Pancreas (tissue), 10 donors: ENCODE data around the gene PCDH1. TPM values are rescaled to one million over a fixed set of nuclear protein-coding genes. Genes with fewer than 3 reads are reported as not detected.
A peak's percentile ranks its signal among the peaks of the same experiment; 100 is the strongest.

Experiments used
- ATAC-seq, 4 donors: fragments of 200-7000 bp; cut with Tn5 transposase; one replicate each; pipeline versions ENCODE4 v1.8.0 to v1.9.1; 2020; ENCODE audit warnings: mild to moderate bottlenecking in 4 of 4, moderate library complexity in 4 of 4
- DNase-seq, 6 donors: peaks; one replicate each; pipeline ENCODE4 v3.0.0-alpha.2; 2020
- FAIRE-seq: peaks from 2 replicates; lab custom pipeline; 2012; peaks lifted over from hg19 to GRCh38; lab: Jason Lieb, UNC
- H3K27ac ChIP-seq, 4 donors: fragments of 200-600 bp; sonication (generic); 1 replicate in 3 of 4; 2 replicates in 1 of 4; pipeline versions ENCODE4 v1.5.0 to v1.8.0; 2020
- H3K27me3 ChIP-seq, 4 donors: fragments of 200-600 bp; one replicate each; pipeline ENCODE4 v1.8.0; 2021
- H3K36me3 ChIP-seq, 3 donors: fragments of 200-600 bp; sonication (generic) in 1 of 3; one replicate each; pipeline versions ENCODE4 v1.5.0 to v1.8.0; 2020 to 2021
- H3K4me1 ChIP-seq, 3 donors: fragments of 200-600 bp; one replicate each; pipeline ENCODE4 v1.8.0; 2021
- H3K4me3 ChIP-seq, 4 donors: fragments of 200-600 bp; sonication (generic) in 2 of 4; one replicate each; pipeline versions ENCODE4 v1.5.0 to v1.8.0; 2020 to 2021
- H3K9me3 ChIP-seq, 4 donors: fragments of 200-600 bp; one replicate each; pipeline ENCODE4 v1.8.0; 2021
- WGBS, 2 donors: extraction: QIAGEN DNeasy Blood & Tissue Kit; methylation state at CpG; one replicate each; pipeline ENCODE4 v1.1.7; 2013; 5-methylcytosine and 5-hydroxymethylcytosine counted together
- intact Hi-C, 3 donors: fragments of 100-400 bp; cut with DNase I; formaldehyde crosslinking; loops; one replicate each; pipeline versions ENCODE4 v1.11.1 to v1.14.2; 2022
- polyA plus RNA-seq, 2 donors: library from polyadenylated mRNA; stranded (reverse); fragments of 200-250 nt; gene quantifications; one replicate each; pipeline ENCODE4 v1.2.3, GENCODE V29; 2013
- total RNA-seq, 6 donors: library from RNA; stranded (reverse); fragmentation: NEBNext Ultra II Directional in 4 of 6; extraction: Animal tissue kit (Norgen Biotek cat#: 25700) in 4 of 6; gene quantifications; one replicate each; pipeline versions ENCODE4 v1.2.1 to v1.2.4, GENCODE V29; 2021 to 2023
- TF ChIP-seq, protein P1 (sequence below), 4 donors: fragments of 200-600 bp; sonication (generic) in 3 of 4; IDR thresholded peaks; one replicate each; pipeline versions ENCODE4 v1.5.0 to v1.8.0; 2021; ENCODE audit warnings: antibody characterized with exemption in 4 of 4
- donor health status: healthy with polysubstance abuse.
- donor health status: DM: no; HTN: no; CAD: no; lungs with moderate emphysema.
- donor health status: DM: no; HTN: no; CAD: no.
- donor health status: control.
- donor health status: control.
- donor health status: Bipolar disorder and iron deficiency.
- donor health status: DM: yes; HTN: yes; CAD: no.
- donor health status: DM: no; HTN: no; CAD: no.
- donor health status: DM: no; HTN: no; CAD: no.
- donor health status: DM: yes; HTN: yes; CAD: no.

PCDH1 gene
- total and polyA plus RNA-seq, 8 donors, result 6.8 to 30.7 (median 13.4) TPM

DNA sequence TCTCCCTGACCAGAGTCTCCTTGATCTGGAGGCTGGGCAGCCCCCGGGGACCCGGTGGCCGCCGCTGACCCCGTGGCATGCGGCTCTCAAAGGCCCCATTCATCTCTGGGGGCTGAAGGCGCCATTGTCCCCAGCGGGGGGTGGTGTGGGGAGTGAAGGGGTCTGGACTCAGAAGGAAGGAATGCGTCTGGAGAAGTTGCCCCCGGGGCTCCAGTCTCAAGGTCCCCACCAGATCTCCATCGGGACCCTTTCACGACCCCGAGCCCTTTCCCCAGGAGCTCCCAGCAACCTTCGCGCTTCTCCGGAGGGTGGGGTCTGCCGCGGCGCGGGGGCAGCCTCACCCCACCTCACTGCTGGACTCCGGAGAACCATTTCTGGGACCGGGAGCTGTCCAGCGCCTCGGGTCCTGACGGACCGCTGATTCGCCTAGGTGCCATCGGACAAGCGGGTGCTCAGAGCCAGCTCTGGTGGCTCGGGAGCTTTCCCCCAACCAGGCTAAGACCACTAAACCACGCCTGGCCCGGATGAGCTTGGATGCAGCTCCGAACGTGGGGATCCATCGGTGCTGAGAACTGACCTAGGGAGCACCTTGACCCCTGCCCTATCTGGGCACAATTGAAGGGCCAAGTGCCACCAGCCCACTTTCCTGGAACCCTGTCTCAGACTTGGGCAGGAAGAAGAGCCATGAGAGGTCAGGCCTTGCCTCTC is 5.1 kb upstream of the PCDH1 start:
- H3K4me1 ChIP-seq, result no peaks in the 10 kb centered on the region
- no peaks in the 10 kb centered on the region for H3K9me3 ChIP-seq
- no peak overlapping the region for H3K27ac ChIP-seq
- WGBS, 2 donors, result 2 to 3% methylated on average over 34 to 35 of the region's 35 CpGs
- FAIRE-seq (no peak), DNase-seq (peak in 3 of 6 donors; percentile 44 to 80 (median 70)), ATAC-seq (peak in 1 of 4 donors; percentile 16)
- TF ChIP-seq, protein P1, sequence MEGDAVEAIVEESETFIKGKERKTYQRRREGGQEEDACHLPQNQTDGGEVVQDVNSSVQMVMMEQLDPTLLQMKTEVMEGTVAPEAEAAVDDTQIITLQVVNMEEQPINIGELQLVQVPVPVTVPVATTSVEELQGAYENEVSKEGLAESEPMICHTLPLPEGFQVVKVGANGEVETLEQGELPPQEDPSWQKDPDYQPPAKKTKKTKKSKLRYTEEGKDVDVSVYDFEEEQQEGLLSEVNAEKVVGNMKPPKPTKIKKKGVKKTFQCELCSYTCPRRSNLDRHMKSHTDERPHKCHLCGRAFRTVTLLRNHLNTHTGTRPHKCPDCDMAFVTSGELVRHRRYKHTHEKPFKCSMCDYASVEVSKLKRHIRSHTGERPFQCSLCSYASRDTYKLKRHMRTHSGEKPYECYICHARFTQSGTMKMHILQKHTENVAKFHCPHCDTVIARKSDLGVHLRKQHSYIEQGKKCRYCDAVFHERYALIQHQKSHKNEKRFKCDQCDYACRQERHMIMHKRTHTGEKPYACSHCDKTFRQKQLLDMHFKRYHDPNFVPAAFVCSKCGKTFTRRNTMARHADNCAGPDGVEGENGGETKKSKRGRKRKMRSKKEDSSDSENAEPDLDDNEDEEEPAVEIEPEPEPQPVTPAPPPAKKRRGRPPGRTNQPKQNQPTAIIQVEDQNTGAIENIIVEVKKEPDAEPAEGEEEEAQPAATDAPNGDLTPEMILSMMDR (IDR thresholded peaks at IDR 0.05), result no peak
- no peak overlapping the region for H3K4me3 ChIP-seq
- peaks cover 0 to 11% (median 3%) of the 10 kb centered on the region in 4 donors for H3K27me3 ChIP-seq
- H3K36me3 ChIP-seq, result no peaks in the 10 kb centered on the region
- intact Hi-C loops, result loop anchor here in 2 of 3 donors (5.0 to 10.0 kb wide), 3 partner anchors 61 to 176 kb away; partner anchors contain the start of gene PCDH12 (in 1 of the 2)

DNA sequence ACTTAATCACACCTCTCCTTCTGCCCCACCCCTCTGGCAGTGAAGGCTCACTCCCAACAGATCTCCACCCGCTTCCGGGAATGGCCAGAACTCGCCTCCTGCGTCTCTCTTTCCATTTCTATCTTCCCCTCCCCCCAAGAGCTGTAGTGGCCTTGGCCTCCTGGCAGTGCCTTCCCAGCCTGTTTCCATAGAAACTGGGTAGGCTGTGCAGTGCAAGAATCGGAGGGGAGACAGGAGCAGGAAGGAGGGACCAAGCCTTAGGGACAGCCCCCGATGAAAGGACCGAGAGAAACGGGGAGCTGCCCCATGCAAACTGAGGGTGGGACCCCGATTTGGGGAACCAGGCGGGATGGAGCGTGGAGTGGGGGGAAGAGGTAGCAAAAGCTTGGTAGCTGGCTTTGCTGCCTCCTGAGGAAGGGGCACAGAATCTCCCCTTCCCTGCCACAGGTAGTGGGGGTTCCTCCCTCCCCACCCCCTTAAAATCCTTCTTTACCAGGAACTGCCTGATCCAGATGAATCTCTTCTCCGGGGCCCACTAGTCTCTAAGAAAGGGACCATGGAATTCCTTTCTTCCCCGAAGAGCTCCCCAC is 4.5 kb upstream of the PCDH1 start:
- no peaks in the 10 kb centered on the region for H3K4me1 ChIP-seq
- ATAC-seq (no peak), FAIRE-seq (no peak), DNase-seq (no peak)
- 7 to 9% methylated on average over 13 of the region's 13 CpGs for WGBS, 2 donors
- H3K36me3 ChIP-seq, result no peaks in the 10 kb centered on the region
- H3K4me3 ChIP-seq, result no peak overlapping the region
- H3K9me3 ChIP-seq, result no peaks in the 10 kb centered on the region
- TF ChIP-seq, protein P1 (IDR thresholded peaks at IDR 0.05), result no peak
- intact Hi-C loops, result loop anchor here in 2 of 3 donors (5.0 to 10.0 kb wide), 3 partner anchors 62 to 175 kb away; partner anchors contain the start of gene PCDH12 (in 1 of the 2)
- H3K27ac ChIP-seq, result no peak overlapping the region
- H3K27me3 ChIP-seq, result peaks cover 0 to 11% (median 3%) of the 10 kb centered on the region in 4 donors

DNA sequence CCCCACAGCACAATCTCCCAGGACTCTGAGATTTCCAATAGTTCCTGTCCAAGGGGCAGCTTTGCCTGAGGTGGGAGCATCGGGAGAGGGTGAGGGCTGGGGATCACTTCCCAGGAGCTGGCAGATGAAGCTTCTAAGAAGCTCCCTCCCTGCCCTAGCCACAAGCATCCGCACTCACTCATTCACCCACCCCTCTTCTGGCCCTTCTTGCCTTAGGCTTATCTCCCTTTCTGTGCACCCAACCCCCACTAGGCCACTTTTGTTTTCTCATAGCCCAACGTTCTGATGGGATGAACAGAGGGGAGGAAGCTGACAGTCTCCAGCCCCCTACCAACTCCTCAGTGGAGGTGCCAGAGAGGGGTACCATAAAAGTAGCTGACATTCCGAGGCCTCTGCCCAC is 3.7 kb upstream of the PCDH1 start:
- intact Hi-C loops, result loop anchor here in 2 of 3 donors (5.0 to 10.0 kb wide), 3 partner anchors 63 to 175 kb away; partner anchors contain the start of gene PCDH12 (in 1 of the 2)
- Histone ChIP-seq H3K4me3 (no peak overlapping the region), H3K27me3 (peaks cover 0 to 11% (median 3%) of the 10 kb centered on the region in 4 donors), H3K9me3 (no peaks in the 10 kb centered on the region), H3K27ac (no peak overlapping the region), H3K4me1 (no peaks in the 10 kb centered on the region), H3K36me3 (no peaks in the 10 kb centered on the region)
- no peak for DNase-seq
- ATAC-seq, result no peak
- 21 to 30% methylated on average over 4 of the region's 4 CpGs for WGBS, 2 donors
- FAIRE-seq, result no peak
- TF ChIP-seq, protein P1 (IDR thresholded peaks at IDR 0.05), result no peak

DNA sequence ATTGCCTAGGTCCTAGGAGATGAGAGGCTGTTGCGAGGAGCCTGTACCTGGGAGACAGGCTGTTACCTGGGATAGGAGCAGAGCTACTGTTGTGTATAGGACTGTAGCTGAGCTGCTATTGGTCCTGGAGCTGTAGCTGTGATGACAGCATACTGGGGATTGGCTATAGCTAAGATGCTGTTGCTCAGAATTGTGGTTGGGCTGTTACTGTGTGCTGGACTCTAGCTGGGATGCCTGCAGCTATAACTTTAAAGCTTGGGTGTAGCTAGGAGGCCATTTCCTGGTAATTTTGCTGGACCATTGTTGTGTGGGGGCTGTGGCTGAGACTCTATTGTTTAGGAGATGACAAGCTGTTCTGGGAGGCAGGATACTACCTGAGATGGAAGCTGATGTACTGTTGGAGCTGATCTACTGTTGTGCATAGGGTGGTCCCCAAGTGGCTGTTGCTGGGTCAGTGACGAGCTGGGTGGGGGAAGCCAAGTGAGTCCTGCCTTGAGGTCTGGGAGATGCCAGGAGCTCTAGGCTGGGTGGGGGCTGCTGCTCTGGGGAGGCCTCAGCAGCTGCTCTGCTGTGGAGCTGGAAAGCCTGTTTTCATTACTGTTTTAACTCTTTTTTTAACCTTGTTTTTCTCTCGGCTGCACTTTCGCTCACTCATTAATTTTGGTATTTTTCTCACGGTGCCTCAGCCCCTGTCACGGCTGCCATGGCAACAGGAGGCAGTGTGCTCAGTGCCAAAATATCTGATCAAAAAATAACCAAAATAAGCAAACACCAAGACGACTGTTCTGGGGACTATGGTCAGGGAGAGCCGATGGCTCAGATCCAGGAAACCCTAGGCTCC is 3.0 kb upstream of the PCDH1 start:
- no peak for FAIRE-seq

More for the DNA sequence above, 3.0 kb upstream of the PCDH1 start:
- no peaks in the 10 kb centered on the region for H3K4me1 ChIP-seq
- TF ChIP-seq, protein P1 (IDR thresholded peaks at IDR 0.05), result no peak
- intact Hi-C loops, result loop anchor here in 2 of 3 donors (5.0 to 10.0 kb wide), 3 partner anchors 64 to 174 kb away; partner anchors contain the start of gene PCDH12 (in 1 of the 2)
- H3K4me3 ChIP-seq, result no peak overlapping the region
- 20 to 25% methylated on average over 8 of the region's 8 CpGs for WGBS, 2 donors
- DNase-seq, result no peak
- H3K27me3 ChIP-seq, result peaks cover 0 to 11% (median 3%) of the 10 kb centered on the region in 4 donors
- H3K9me3 ChIP-seq, result no peaks in the 10 kb centered on the region
- no peak overlapping the region for H3K27ac ChIP-seq
- H3K36me3 ChIP-seq, result no peaks in the 10 kb centered on the region
- no peak for ATAC-seq
